Karpas-422 (cell line): ENCODE measurements around the gene SEZ6. TPM values are rescaled to one million over a fixed set of nuclear protein-coding genes. Genes with fewer than 3 reads are reported as not detected.

Source experiments
- DNase-seq: peaks from one replicate; pipeline ENCODE4 v3.0.0-alpha.2; 2015
- H2AFZ ChIP-seq: fragments of 200-600 bp; sonication (generic); 2 replicates; pipeline ENCODE4 v1.6.1; 2014; ENCODE audit warnings: antibody characterized with exemption, low read length, mixed read lengths
- H3K27ac ChIP-seq: fragments of 200-600 bp; sonication (generic); 2 replicates; pipeline ENCODE4 v1.5.1; 2014; ENCODE audit warnings: mild to moderate bottlenecking, low read length, moderate library complexity
- H3K27me3 ChIP-seq: fragments of 200-600 bp; sonication (generic); 2 replicates; pipeline ENCODE4 v1.6.1; 2014; ENCODE audit warnings: low read length, mixed read lengths
- H3K36me3 ChIP-seq: fragments of 200-600 bp; sonication (generic); 2 replicates; pipeline ENCODE4 v1.6.1; 2014; ENCODE audit warnings: low read length, mixed read lengths; ENCODE audit not compliant: insufficient read depth
- H3K4me1 ChIP-seq: fragments of 200-600 bp; sonication (generic); 2 replicates; pipeline ENCODE4 v1.6.1; 2014; ENCODE audit warnings: mild to moderate bottlenecking, low read length, mixed read lengths
- H3K4me2 ChIP-seq: fragments of 200-600 bp; sonication (generic); 2 replicates; pipeline ENCODE4 v1.6.1; 2014; ENCODE audit warnings: low read length, low read depth, mild to moderate bottlenecking; ENCODE audit not compliant: poor library complexity, severe bottlenecking
- H3K4me3 ChIP-seq: fragments of 200-600 bp; sonication (generic); 2 replicates; pipeline ENCODE4 v1.5.1; 2014; ENCODE audit warnings: mild to moderate bottlenecking, antibody characterized with exemption, low read length, mixed read lengths
- H3K79me2 ChIP-seq: fragments of 200-600 bp; sonication (generic); 2 replicates; pipeline ENCODE4 v1.6.1; 2014; ENCODE audit warnings: mild to moderate bottlenecking, low read length, mixed read lengths
- H3K9ac ChIP-seq: fragments of 200-600 bp; sonication (generic); 2 replicates; pipeline ENCODE4 v1.6.0; 2014; ENCODE audit warnings: low read length
- H3K9me2 ChIP-seq: fragments of 200-600 bp; sonication (generic), shearing (Covaris generic); replicated peaks from 2 replicates; pipeline ENCODE4 v1.6.0; 2014; ENCODE audit warnings: mild to moderate bottlenecking, low read length, moderate library complexity; ENCODE audit not compliant: insufficient read depth
- H3K9me3 ChIP-seq: fragments of 300-700, 200-600 bp; sonication (generic); 2 replicates; pipeline ENCODE4 v1.6.1; 2014; ENCODE audit warnings: low read length, mixed read lengths
- H4K20me1 ChIP-seq: fragments of 200-600 bp; sonication (generic); 2 replicates; pipeline ENCODE4 v1.6.1; 2014; ENCODE audit warnings: mild to moderate bottlenecking, antibody characterized with exemption, low read length, low read depth; ENCODE audit not compliant: insufficient read depth
- total RNA-seq: library from RNA; depleted of rRNA; stranded (reverse); fragments of >200 nt; shearing (Covaris generic); gene quantifications from 2 replicates; pipeline ENCODE4 v1.2.3, GENCODE V29; 2014; ENCODE audit warnings: low replicate concordance

Gene SEZ6
- total RNA-seq, 1 experiment from 2014 or later: not detected

- Histone ChIP-seq H3K79me2 (peaks cover 64% of the 10 kb centered on the region), H3K36me3 (peaks cover 21% of the 10 kb centered on the region; the same call in 1 of the 2 replicates), H3K27me3 (no peaks in the 10 kb centered on the region), H3K27ac (peak overlapping the region; percentile 93), H3K4me1 (peaks cover 59% of the 10 kb centered on the region), H3K4me3 (peak overlapping the region; percentile 87), H4K20me1 (peaks cover 49% of the 10 kb centered on the region), H3K9ac (peak overlapping the region; percentile 94), H3K9me3 (no peaks in the 10 kb centered on the region), H2AFZ (peak overlapping the region; percentile 33; the same call in 1 of the 2 replicates), H3K9me2 (no peaks in the 10 kb centered on the region), H3K4me2 (peak overlapping the region; percentile 96)
- DNase-seq: peak; percentile 89
These were observed 56.4 kb downstream of the SEZ6 start for GRCh38 chr17:28949185-28950016.

- H3K9ac ChIP-seq: peak overlapping the region; percentile 94
- peaks cover 55% of the 10 kb centered on the region for H4K20me1 ChIP-seq
- peak overlapping the region; percentile 87 for H3K4me3 ChIP-seq
- peaks cover 69% of the 10 kb centered on the region for H3K79me2 ChIP-seq
- H3K9me2 ChIP-seq: no peaks in the 10 kb centered on the region
- no peaks in the 10 kb centered on the region for H3K27me3 ChIP-seq
- no peaks in the 10 kb centered on the region for H3K9me3 ChIP-seq
- H2AFZ ChIP-seq: no peak overlapping the region
- peaks cover 25% of the 10 kb centered on the region; the same call in 1 of the 2 replicates for H3K36me3 ChIP-seq
- peaks cover 60% of the 10 kb centered on the region for H3K4me1 ChIP-seq
- peak overlapping the region; percentile 93 for H3K27ac ChIP-seq
- peak overlapping the region; percentile 96 for H3K4me2 ChIP-seq
- no peak for DNase-seq
These were observed 57.0 kb downstream of the SEZ6 start for GRCh38 chr17:28948873-28949184.

GRCh38 chr17:28948342-28948741 lies 57.5 kb downstream of the SEZ6 start:
- H3K9ac ChIP-seq: peak overlapping the region; percentile 94
- DNase-seq: no peak
- no peaks in the 10 kb centered on the region for H3K9me2 ChIP-seq
- peaks cover 30% of the 10 kb centered on the region; the same call in 1 of the 2 replicates for H3K36me3 ChIP-seq
- peaks cover 59% of the 10 kb centered on the region for H4K20me1 ChIP-seq
- H3K4me1 ChIP-seq: peaks cover 63% of the 10 kb centered on the region
- peak overlapping the region; percentile 93 for H3K27ac ChIP-seq
- H3K9me3 ChIP-seq: no peaks in the 10 kb centered on the region
- no peak overlapping the region for H2AFZ ChIP-seq
- no peaks in the 10 kb centered on the region for H3K27me3 ChIP-seq
- H3K79me2 ChIP-seq: peaks cover 74% of the 10 kb centered on the region
- H3K4me2 ChIP-seq: peak overlapping the region; percentile 96
- peak overlapping the region; percentile 87 for H3K4me3 ChIP-seq

GRCh38 chr17:28947639-28948038 lies 58.2 kb downstream of the SEZ6 start:
- H3K4me2 ChIP-seq: peak overlapping the region; percentile 96
- no peak for DNase-seq
- H3K4me3 ChIP-seq: peak overlapping the region; percentile 87; the same call in 1 of the 2 replicates

GRCh38 chr17:28946239-28946638 lies 59.6 kb downstream of the SEZ6 start:
- Histone ChIP-seq H3K27ac (peak overlapping the region; percentile 2; the same call in 1 of the 2 replicates), H3K9ac (no peak overlapping the region)

More at GRCh38 chr17:28947639-28948038, 58.2 kb downstream of the SEZ6 start:
- Histone ChIP-seq H3K27me3 (no peaks in the 10 kb centered on the region), H3K4me1 (peaks cover 62% of the 10 kb centered on the region), H3K9me2 (no peaks in the 10 kb centered on the region), H4K20me1 (peaks cover 65% of the 10 kb centered on the region), H3K9me3 (no peaks in the 10 kb centered on the region), H3K79me2 (peaks cover 81% of the 10 kb centered on the region), H2AFZ (no peak overlapping the region), H3K9ac (peak overlapping the region; percentile 94; the same call in 1 of the 2 replicates), H3K27ac (peak overlapping the region; percentile 93), H3K36me3 (peaks cover 36% of the 10 kb centered on the region; the same call in 1 of the 2 replicates)

GRCh38 chr17:28944862-28945741 lies 60.7 kb downstream of the SEZ6 start:
- Histone ChIP-seq H3K9me2 (no peaks in the 10 kb centered on the region), H4K20me1 (peaks cover 74% of the 10 kb centered on the region), H3K79me2 (peaks cover 97% of the 10 kb centered on the region), H3K27ac (peak overlapping the region; percentile 15; the same call in 1 of the 2 replicates), H2AFZ (no peak overlapping the region), H3K36me3 (peaks cover 36% of the 10 kb centered on the region; the same call in 1 of the 2 replicates), H3K9me3 (no peaks in the 10 kb centered on the region), H3K4me1 (peaks cover 78% of the 10 kb centered on the region), H3K27me3 (no peaks in the 10 kb centered on the region), H3K9ac (peak overlapping the region; percentile 36; the same call in 1 of the 2 replicates), H3K4me2 (peak overlapping the region; percentile 54), H3K4me3 (no peak overlapping the region)
- peak; percentile 59 for DNase-seq

More at GRCh38 chr17:28946239-28946638, 59.6 kb downstream of the SEZ6 start:
- no peaks in the 10 kb centered on the region for H3K27me3 ChIP-seq
- H3K4me1 ChIP-seq: peaks cover 67% of the 10 kb centered on the region
- peaks cover 68% of the 10 kb centered on the region for H4K20me1 ChIP-seq
- H3K4me2 ChIP-seq: peak overlapping the region; percentile 30
- no peak overlapping the region for H3K4me3 ChIP-seq
- no peaks in the 10 kb centered on the region for H3K9me2 ChIP-seq
- H3K79me2 ChIP-seq: peaks cover 94% of the 10 kb centered on the region
- H3K36me3 ChIP-seq: peaks cover 36% of the 10 kb centered on the region; the same call in 1 of the 2 replicates
- no peak overlapping the region for H2AFZ ChIP-seq
- H3K9me3 ChIP-seq: no peaks in the 10 kb centered on the region
- no peak for DNase-seq

GRCh38 chr17:28944343-28944742 lies 61.5 kb downstream of the SEZ6 start:
- Histone ChIP-seq H3K9me2 (no peaks in the 10 kb centered on the region), H3K27me3 (no peaks in the 10 kb centered on the region), H3K36me3 (peaks cover 36% of the 10 kb centered on the region; the same call in 1 of the 2 replicates), H3K27ac (no peak overlapping the region), H3K4me1 (peaks cover 85% of the 10 kb centered on the region), H3K79me2 (peaks cover 99% of the 10 kb centered on the region), H3K9ac (no peak overlapping the region), H4K20me1 (peaks cover 76% of the 10 kb centered on the region), H3K4me3 (no peak overlapping the region), H2AFZ (no peak overlapping the region), H3K9me3 (no peaks in the 10 kb centered on the region), H3K4me2 (no peak overlapping the region)
- no peak for DNase-seq
